HG02884 (cell line): ENCODE measurements around the gene B3GNT3.

Experiments used
- ATAC-seq: cut with Tn5 transposase; IDR thresholded peaks from one replicate; pipeline ENCODE4 v1.9.1; 2021; ENCODE audit warnings: mild to moderate bottlenecking, moderate library complexity; ENCODE audit not compliant: unreplicated experiment

The B3GNT3 gene, protein sequence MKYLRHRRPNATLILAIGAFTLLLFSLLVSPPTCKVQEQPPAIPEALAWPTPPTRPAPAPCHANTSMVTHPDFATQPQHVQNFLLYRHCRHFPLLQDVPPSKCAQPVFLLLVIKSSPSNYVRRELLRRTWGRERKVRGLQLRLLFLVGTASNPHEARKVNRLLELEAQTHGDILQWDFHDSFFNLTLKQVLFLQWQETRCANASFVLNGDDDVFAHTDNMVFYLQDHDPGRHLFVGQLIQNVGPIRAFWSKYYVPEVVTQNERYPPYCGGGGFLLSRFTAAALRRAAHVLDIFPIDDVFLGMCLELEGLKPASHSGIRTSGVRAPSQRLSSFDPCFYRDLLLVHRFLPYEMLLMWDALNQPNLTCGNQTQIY

DNA sequence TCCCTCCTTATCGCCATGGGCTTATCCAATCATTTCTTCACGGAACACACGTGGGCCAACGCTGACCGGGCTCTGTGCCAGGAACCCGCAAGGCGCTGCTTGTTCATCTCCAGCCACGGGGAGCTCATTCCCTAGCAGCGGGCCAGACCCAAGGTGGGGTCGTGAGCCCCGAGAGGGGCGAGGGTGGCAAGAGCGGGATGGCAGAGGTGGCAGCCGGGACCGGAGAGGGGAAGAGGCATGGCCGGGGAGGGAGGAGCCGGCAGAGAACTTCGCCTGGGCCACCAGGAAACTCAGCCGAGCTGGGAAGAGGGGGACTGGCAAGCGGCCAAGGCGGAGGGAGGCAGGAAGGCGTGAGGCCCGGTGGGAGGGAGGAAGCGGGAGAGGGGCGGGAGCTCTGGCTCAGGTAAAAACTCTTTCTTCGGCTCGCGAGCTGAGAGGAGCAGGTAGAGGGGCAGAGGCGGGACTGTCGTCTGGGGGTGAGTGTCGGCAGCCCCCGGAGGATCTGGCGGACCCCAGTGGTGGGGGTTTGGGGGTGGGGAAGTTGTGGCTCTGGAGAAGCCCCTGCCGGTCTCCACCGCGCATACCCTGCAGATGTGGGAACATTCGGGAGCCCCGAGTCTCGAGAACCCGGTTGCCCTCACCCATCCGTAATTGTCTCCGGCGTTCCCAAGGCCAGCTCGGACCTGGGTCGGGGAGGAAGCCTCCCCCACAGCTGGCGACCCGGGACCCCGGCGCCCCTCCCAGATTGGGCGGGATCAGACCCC is at the start of gene B3GNT3:
B3GNT3 (plus strand) TSS at position 408 of the 764 bp plus-strand sequence. CDS start 12,670 bp downstream, outside the sequence.
- no peak for ATAC-seq

DNA sequence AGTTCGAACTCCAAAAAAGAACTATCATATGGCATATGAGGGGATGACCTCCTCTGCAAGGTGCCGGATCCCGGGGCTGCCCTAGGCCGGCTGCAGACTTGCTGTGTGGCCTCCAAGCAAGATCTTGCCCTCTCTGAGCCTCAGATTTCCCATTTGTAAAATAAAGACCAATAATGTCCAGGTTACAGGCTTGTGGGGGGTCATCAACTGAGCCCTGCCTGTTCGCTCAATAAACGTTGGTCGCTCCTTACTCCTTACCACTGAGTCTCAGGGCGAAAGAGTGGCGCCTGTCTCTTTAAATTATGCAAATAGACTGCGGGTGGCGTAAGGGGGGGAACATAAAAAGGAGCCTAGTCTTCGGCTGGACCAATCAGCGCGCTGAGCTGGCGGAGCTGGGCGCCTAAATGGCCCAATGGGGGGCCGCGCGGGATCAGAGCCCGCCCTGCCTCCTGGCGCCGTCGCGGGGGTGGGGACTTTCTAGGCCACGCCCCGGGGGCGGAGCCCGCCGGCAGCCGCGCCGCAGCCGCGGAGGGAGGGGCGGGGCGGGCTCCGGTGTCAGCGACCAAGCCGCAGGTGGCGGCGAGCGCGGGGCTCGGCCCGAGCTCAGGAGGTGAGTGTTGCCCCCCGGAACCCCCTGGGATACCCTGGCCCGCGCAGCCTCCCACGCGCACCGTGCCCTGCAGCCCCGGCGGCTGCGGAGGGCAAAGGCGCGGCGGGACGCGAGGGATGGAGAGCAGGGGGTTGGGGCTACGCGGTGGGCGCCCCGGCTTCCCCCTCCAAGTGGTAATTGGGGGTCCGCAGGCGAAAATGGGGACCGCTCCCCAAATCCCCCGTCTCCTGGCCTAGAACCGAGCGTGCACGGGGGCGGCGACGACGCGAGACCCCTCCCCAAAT is 47.5 kb upstream of the B3GNT3 start:
- ATAC-seq: peak; percentile 77

DNA sequence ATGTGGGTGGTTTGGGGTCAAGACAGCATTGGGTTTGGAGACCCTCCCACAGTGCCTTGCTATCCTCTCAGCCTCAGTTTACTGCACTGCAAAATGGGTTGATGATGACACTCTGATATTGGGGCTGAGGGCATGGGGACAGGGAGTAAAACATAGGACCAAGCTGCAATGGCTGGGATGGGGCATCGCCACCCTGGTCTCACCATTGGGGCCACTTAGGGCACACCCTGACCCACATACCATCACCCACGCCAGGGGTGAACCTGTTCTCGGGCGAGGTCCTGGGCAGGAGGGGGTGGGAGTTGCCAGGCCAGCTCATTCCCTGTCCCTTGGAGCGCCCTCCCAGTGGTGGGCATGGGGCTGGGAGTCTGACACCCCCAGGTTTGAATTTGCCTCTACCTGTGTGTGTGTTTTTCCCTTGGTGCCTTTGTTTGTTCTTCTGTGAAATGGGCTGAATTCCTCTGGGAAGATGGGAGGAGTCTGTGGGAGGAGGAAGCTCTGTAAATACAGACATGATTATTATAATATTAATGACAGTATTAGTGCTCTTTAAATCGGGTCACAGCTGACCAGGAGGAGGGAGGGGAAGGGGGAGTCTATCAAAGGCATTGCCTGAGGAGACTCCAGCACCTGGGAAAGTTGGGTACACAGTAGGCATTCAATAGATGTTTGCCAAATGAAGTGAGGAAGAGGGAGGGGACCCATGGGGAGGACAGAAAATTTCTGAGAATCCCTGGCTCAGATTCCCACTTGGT is 45.9 kb upstream of the B3GNT3 start:
- no peak for ATAC-seq

DNA sequence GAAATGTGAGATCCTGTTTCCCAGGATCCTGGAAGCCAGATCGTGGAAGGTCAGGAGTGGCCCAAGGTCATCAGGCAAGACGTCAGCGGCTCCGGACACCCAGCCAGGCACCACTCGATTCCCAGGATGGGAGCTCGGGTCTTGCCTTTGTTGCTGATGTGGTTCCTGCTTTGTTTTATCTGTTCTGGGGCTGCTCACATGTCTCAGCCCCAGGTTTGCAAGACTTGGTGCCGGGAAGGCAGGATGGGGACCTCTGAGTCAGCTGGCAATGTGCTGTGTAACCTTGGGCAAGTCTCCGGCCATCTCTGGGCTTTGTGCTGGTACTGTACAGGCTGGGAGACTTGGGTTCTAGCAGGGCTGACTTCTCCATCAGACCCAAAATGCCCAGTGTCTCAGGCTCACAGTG is 45.0 kb upstream of the B3GNT3 start:
- ATAC-seq: no peak

DNA sequence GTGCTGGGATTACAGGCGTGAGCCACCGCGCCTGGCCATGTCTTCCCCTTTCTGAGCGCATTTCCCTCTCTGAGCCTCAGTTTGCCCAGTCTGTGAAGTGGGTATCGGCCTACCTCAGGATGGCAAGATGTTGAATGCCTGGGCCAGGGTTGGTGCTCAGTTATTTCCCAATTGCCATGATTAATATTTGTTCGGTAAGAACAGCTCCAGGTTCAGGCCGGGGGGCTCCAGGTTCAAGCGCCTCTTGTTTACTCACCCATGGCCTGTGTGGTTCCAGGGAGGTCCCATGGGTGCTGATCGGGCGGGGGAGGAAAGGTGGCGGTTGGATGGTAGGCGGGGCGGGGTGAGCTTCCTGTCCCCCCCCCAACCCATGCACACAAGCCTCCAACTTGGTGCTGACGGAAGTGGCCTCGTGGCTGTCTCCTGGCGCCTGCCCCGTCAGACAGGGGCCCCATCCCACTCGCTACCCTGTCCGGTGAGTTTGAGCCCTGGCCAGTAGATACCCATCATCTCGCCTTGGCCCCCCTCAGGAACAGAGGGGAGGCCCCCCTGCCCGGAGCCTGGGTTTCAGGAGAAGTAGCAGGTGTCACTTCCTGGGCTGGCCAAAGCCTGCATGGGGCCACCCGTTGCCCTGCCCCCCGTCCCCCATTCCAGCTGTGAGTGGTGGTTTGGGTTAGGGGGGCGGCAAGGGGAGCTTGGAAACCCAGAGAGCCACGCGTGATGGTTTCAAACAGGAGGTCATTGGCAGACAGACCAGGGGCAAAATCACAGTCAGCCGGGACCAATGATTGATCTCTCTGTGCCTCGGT is 43.6 kb upstream of the B3GNT3 start, which contains the start of gene FCHO1:
FCHO1 (plus strand) TSS at position 375 of the 809 bp plus-strand sequence. CDS start 3,688 bp downstream, outside the sequence.
- no peak for ATAC-seq

DNA sequence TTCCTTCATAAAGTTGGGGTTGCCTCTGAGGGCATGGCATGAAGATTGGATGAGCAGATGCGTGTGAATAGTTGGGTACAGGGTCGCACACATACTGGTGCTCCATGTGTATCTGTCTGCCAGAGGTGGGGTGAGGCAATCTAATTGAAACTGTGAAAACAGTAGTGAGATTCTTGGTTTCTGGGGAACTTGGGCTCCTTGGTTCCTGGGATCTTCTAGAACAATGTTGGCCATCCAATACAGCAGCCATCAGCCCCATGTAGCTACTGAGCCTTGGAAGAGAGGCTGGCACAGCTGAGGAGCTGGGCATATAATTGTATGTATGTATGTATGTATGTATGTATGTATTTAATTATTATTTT is 43.0 kb upstream of the B3GNT3 start:
- no peak for ATAC-seq

DNA sequence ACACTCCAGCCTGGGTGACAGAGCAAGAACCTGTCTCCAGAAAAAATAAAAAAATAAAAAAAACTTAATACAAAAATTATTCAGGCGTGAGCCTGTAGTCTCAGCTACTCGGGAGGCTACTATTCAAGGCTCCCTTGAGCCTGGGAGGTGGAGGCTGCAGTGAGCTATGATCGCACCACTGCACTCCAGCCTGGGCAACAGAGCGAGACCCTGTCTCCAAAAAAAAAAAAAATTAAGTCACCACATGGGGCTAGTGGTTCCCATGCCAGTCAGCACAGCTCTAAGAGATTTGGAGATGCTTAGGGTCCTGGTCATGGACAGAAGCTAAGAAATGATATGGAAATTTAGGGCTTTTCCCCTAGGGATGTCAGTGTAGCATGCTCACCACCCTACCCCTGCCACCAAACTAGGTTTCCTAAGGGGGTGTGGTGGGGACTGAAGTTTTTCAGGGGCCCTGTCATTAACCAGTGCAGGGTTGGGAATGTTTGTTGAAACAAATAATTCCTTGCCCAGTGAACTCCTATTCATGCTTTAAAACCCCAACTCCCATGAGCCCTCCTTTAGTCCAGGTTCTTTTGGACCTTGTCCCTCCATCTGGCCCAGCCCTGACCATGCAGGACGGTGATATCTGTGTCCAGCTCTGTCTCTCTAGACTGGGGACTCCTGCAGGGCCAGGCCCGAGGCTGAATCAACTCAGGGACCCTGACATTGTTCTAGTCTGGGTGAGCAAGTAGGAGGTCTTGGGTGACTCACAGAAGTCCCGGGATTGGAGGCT is 41.9 kb upstream of the B3GNT3 start:
- ATAC-seq: no peak

DNA sequence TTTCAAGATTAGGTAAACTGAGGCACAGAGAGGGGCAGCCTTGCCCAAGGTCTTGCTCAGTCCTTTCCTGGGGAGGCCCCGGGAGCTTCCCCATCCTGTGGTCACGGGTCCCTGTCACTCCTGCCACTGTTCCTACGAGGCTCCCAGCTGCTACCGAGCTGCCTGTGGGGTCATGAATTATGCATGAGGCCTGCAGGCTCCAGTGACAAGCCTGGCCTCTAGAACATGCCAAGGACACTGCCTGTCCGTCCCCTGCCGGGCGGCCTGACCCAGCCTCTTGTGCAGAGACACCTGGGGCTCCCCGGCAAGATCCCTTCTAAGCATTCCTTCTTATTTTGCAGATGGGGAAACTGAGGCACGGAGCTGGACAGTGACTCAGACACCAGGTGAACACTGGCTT is 41.0 kb upstream of the B3GNT3 start:
- no peak for ATAC-seq

DNA sequence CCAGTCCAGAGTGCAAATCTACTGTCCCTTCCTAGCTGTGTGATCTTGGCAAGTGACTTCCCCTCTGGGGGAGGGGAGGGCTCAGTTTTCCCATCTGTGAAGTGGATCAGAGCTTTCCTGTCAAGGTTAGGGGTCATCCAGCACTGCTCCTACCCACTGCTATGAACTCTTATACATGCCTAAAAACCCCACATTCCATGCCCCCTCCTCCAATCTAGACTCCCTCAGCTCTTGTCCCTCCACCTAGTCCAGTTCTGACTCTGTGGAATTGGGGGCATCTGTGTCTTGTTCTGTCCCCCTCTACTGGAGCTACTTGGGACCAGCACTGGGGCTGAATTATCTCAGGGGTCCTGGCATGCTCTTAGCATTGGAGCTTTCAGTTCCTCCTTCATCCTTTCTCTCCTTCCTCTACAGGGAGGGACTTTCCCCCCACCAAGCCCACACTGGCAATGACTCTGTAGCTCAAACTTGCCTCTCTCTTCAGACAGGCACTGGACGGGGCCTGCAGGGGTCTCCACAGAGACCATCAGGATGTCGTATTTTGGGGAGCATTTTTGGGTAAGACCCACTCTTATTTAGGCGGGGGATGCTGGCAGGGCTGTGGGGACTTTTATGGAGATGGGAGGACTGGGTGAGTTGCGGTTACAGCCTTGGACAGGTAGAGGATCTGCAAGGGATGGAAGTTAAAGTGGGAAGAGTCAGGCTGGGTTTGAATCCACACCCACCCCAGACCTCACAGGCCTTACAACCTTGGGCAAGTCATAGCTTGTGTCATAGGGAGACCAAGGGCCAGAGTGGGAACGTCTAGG is 40.1 kb upstream of the B3GNT3 start:
- ATAC-seq: peak; percentile 47

DNA sequence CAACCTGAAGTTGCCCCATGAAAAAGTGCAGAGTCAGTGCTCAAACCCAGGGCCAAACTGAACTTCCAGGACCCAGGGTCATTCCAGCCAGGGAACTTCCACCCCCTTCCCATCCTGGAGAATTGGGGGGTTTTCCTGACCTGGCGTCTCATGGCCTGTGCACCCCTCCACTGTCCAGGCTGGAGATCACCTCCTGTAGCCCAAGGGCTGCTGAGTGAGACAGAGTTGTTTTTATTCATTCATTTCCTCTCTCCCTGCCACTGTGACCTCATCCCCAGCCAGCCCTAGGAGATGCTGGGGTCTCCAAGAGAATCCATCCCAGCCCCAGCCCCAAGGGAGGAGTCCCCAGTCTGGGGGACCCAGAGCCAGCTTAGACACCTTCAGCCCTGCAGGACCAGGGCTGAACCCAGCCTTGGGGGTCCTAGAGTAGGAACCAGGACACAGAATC is 39.5 kb upstream of the B3GNT3 start:
- ATAC-seq: no peak

DNA sequence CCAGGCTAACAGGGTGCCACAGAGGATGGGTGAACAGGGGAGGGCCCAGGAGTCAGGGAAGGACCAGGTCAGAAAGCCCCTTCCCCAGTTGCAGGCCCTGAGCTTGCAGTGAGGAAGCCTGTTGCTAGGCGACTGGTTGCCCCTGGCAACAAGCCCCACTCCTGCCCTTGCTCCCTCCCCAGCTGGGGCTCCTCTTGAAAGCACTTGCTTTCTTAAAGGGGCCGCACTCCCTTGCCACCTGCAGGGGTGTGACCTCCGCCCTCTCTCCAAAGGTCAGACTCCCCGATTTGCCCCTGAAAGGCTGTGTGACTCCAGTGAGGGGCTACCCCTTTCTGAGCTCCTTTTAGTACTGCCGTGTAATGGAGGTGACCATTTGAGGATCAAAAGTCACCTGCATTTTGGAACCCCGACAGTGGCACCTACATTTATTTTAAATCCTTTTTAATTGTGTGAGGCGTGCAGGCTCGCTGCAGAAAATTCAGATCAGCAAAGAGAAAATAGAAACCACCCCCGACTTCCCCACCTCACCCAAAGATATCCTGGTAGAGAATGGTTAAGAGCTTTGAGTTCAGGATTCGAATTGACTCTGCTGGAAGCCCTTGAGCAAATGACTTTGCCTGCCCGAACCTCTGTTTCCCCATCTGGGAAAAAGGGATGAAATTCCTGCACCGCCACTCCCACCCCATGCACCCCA is 38.8 kb upstream of the B3GNT3 start:
- ATAC-seq: no peak

DNA sequence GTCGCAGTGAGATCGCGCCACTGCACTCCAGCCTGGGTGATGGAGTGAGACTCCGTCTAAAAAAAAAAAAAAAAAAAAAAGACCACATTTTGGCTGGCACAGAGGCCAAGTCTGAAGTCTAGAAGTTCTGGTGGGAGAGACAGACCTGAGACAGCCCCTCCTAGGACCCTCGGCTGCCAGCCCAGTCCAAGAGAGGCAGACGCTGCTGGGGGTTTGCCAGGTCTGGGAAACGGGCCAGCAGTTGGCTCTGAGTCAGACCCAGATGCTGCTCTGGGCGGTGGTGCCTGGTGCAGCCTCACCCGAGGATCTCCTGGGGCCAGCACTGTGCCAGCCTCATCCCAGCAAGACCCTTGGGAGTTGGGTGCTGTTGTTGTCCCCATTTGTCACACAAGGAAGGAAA is 37.8 kb upstream of the B3GNT3 start:
- no peak for ATAC-seq

DNA sequence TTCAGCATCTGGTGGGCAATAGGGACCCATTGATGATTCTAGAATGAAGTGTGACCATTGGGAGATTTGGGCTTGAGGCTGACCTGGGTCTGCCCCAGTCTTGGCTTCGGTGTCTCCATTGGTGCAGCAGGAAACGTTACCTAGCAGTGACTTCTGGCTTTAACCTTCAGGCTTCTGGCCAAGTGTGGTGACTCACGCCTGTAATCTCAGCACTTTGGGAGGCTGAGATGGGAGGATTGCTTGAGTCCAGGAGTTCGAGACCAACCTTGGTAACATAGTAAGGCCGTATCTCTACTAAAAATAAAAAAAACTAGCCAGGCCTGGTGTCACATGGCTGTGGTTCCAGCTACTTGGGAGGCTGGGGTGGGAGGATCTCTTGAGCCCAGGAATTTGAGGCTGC is 36.4 kb upstream of the B3GNT3 start:
- ATAC-seq: no peak

DNA sequence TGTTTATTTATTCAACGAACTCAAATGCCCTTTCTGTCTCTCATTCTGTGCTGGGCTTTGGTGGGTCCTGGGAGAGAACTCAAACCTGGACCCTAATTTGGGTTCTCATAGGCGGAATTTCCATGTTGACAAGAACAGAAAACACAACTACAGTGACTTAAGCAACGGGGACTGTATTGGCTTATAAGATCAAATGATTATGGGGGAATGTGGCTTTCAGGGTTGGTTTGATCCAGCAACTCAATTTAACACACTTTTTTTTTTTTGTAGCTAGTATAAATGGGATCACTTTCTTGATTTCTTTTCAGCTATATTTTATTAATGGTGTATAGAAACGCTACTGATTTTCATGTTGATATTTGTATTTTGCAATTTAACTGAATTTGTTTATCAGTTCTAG is 33.8 kb upstream of the B3GNT3 start:
- no peak for ATAC-seq

DNA sequence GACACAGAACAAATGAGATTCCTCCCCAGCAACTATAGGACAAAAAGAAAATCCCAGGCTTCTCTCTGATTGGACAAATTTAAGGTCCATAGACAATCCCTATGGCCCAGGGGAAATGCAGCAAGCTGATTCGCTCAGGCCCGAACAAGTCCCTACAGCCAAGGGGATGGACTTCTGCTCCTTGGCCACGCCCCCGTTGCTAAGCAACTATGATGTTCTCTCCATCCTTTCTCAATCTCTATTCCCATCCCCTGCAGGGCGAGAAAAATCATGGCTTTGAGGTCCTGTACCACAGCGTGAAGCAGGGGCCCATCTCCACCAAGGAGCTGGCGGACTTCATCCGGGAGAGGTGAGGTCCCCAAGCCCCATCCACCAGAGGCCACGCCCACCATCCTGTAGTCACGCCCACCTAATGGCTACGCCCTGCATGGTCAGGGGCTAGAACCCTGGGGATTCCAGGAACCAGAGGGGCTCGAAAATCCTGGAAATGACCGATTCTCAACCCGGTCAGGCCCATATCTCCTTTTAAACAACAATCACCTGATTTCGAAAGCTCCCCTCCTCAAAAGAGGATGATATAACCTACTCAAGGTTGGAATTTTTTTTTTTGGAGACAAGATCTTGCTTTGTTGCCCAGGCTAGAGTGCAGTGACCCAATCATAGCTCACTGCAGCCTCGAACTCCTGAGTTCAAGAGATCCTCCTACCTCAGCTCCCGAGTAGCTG is 32.3 kb upstream of the B3GNT3 start:
- no peak for ATAC-seq

DNA sequence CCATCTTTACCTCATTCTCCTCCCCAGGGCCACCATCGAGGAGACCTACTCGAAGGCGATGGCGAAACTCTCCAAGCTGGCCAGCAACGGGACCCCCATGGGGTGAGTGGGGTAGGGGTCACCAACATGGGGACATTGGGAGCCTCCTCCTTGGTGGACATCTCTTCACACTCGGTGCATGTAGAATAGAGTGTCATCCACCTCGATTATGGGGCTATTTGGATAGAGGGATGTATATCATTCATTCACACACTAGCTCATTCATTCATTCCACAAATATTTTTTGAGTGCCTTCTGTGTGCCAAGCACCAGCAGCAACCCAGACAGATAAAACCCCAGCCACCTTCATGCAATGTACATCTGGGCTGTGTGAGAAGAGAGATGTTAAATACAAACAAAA is 30.6 kb upstream of the B3GNT3 start:
- no peak for ATAC-seq
